Heart left ventricle (tissue), 13 donors: Measurements from ENCODE around the gene MTMR1.

Source experiments
- POLR2A ChIP-seq, 2 donors: fragments of 450-650 bp; IDR thresholded peaks; one replicate each; pipeline ENCODE4 v1.6.1; 2017; ENCODE audit warnings: antibody characterized with exemption in 2 of 2, mild to moderate bottlenecking in 2 of 2, moderate library complexity in 2 of 2
- TF ChIP-seq, protein P1 (sequence below), 12 donors: fragments of 200-600 bp; sonication (generic) in 4 of 12; IDR thresholded peaks; one replicate each; pipeline versions ENCODE4 v1.5.0 to v1.8.0; 2018 to 2022; ENCODE audit warnings: antibody characterized with exemption in 12 of 12, mild to moderate bottlenecking in 5 of 12
- donor health status: ischemic (EF 13 %, LVEDD 7.1; RV severe dilation, severe dysfunction).
- donor health status: DM: no; HTN: yes; CAD: no.
- donor health status: DM: no; HTN: no; CAD: no.
- donor health status: ischemic (EF 25% LVEDD 6.9; RV normal size, moderate dysfunction).
- donor health status: ischemic (EF 25% LVEDD 5.7; RV mildly dilated, moderate dysfunction).
- donor health status: ischemic (EF 35%, LVEDD 5.7; RV mildly dilated, moderate dysfunction).
- donor health status: nonischemic (EF 11% LVEDD 7.7; RV severe dilation, severe dysfunction).
- donor health status: DM: yes; HTN: yes; CAD: no.
- donor health status: PGD.
- donor health status: ischemic (EF 29% LVEDD 5.4; RV normal size, mild dysfunction).
- donor health status: nonischemic (EF 23%, LVEDD 6.1; RV moderate dilation, normal function).

DNA sequence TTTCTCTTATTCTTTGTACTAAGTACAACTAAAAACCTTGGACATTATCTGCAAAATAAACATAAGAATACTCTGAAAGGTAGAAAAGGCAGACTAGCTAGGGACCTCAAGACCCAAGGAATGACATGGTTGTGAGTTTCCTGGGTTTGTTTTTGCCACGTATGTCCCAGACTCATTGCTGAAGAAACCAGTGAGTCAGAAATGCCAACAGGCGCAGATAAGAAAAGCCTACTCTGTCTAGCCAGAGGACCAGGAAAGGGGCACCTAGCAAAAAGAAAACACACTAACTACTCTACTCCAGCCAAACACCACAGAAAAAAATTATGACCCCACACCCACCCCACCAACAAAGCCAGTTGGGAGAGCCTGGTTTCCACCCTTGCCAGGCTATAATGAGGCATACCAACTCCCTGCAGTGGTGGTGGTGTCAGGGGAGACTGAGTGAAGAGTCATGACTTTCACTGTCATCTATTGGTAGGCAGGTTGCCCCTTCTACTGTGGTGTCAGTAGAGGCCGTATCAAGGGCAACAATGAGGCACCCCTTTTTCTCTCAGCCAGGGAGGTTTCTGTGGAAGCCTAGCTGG lies 10.9 kb downstream of the MTMR1 start:
- TF ChIP-seq, protein P1, sequence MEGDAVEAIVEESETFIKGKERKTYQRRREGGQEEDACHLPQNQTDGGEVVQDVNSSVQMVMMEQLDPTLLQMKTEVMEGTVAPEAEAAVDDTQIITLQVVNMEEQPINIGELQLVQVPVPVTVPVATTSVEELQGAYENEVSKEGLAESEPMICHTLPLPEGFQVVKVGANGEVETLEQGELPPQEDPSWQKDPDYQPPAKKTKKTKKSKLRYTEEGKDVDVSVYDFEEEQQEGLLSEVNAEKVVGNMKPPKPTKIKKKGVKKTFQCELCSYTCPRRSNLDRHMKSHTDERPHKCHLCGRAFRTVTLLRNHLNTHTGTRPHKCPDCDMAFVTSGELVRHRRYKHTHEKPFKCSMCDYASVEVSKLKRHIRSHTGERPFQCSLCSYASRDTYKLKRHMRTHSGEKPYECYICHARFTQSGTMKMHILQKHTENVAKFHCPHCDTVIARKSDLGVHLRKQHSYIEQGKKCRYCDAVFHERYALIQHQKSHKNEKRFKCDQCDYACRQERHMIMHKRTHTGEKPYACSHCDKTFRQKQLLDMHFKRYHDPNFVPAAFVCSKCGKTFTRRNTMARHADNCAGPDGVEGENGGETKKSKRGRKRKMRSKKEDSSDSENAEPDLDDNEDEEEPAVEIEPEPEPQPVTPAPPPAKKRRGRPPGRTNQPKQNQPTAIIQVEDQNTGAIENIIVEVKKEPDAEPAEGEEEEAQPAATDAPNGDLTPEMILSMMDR (IDR thresholded peaks at IDR 0.05): no peak
- TF ChIP-seq POLR2A (IDR thresholded peaks at IDR 0.05): no peak
